Endothelial cell of umbilical vein (primary cell): ENCODE results near the gene TMEFF1. TPM values are rescaled to one million over a fixed set of nuclear protein-coding genes. Genes with fewer than 3 reads are reported as not detected.

Experiments
- BruUV-seq: library from RNA; stranded (reverse); fragments of 400-500 nt; replicated peaks from 2 replicates; lab custom pipeline; 2021; lab: Mats Ljungman, UMichigan
- CTCF ChIA-PET: fragments of 300-600, 350-600 bp; sonication (Branson Sonifier 250); formaldehyde crosslinking; loops from one replicate; lab custom pipeline; 2021; ENCODE audit warnings: antibody characterized with exemption, inconsistent platforms; lab: Charles Lee
- POLR2A ChIA-PET: fragments of 300-600, 350-600 bp; sonication (Branson Sonifier 250); formaldehyde crosslinking; loops from one replicate; lab custom pipeline; 2021; ENCODE audit warnings: antibody characterized with exemption, inconsistent platforms; lab: Charles Lee
- DNase-seq: peaks from one replicate; pipeline ENCODE4 v3.0.0-alpha.2; 2011; ENCODE audit warnings: low read depth, low spot score
- FAIRE-seq: peaks from 2 replicates; lab custom pipeline; 2011; peaks lifted over from hg19 to GRCh38; lab: Jason Lieb, UNC
- H2AFZ ChIP-seq: 2 replicates; pipeline ENCODE4 v1.6.0; 2012; ENCODE audit warnings: low read depth, low read length, control low read depth, inconsistent platforms
- H3K27ac ChIP-seq: 2 replicates; pipeline ENCODE4 v1.5.1; 2011; ENCODE audit warnings: low read depth, mild to moderate bottlenecking, control low read depth, low read length, moderate library complexity; ENCODE audit not compliant: insufficient read depth
- H3K27me3 ChIP-seq, 2 experiments: 2 replicates each; pipeline versions ENCODE4 v1.6.0 to v1.6.1; 2011; ENCODE audit warnings: low read length in 2 of 2, mixed read lengths in 1 of 2; ENCODE audit not compliant: control insufficient read depth in 2 of 2, insufficient read depth in 2 of 2
- H3K36me3 ChIP-seq, 2 experiments: 2 replicates in 1 of 2; 3 replicates in 1 of 2; pipeline ENCODE4 v1.5.1; 2011; ENCODE audit warnings: low read length in 2 of 2, mild to moderate bottlenecking in 1 of 2, moderate library complexity in 1 of 2; ENCODE audit not compliant: control insufficient read depth in 2 of 2, insufficient read depth in 2 of 2; ENCODE audit errors: extremely low read depth in 1 of 2
- H3K4me1 ChIP-seq: 3 replicates; pipeline ENCODE4 v1.5.1; 2011; ENCODE audit warnings: mild to moderate bottlenecking, low read length; ENCODE audit not compliant: control insufficient read depth, insufficient read depth; ENCODE audit errors: extremely low read depth
- H3K4me2 ChIP-seq: 2 replicates; pipeline ENCODE4 v1.6.1; 2011; ENCODE audit warnings: low read length, control low read depth, mixed read lengths; ENCODE audit not compliant: insufficient read depth
- H3K4me3 ChIP-seq, 3 experiments: fragments of 200-600 bp in 1 of 3; sonication (generic), shearing (Covaris generic) in 1 of 3; replicated peaks in 1 of 3; 2 replicates each; pipeline ENCODE4 v1.5.1; 2011 to 2016; ENCODE audit warnings: control low read depth in 3 of 3, low read length in 3 of 3, mild to moderate bottlenecking in 2 of 3, inconsistent platforms in 1 of 3, low read depth in 1 of 3, moderate library complexity in 1 of 3; ENCODE audit not compliant: insufficient read depth in 1 of 3
- H3K79me2 ChIP-seq: 2 replicates; pipeline ENCODE4 v1.6.0; 2012; ENCODE audit warnings: low read length, inconsistent platforms; ENCODE audit not compliant: control insufficient read depth, insufficient read depth
- H3K9ac ChIP-seq: replicated peaks from 2 replicates; pipeline ENCODE3; 2011; ENCODE audit warnings: low read length, control low read depth; ENCODE audit not compliant: insufficient read depth; ENCODE audit errors: extremely low read depth
- H3K9me1 ChIP-seq: replicated peaks from 3 replicates; pipeline ENCODE4 v1.6.0; 2011; ENCODE audit warnings: mild to moderate bottlenecking, low read length; ENCODE audit not compliant: control insufficient read depth, insufficient read depth; ENCODE audit errors: extremely low read depth
- H3K9me3 ChIP-seq: replicated peaks from 2 replicates; pipeline ENCODE4 v1.5.1; 2012; ENCODE audit warnings: low read length, inconsistent platforms; ENCODE audit not compliant: control insufficient read depth, insufficient read depth
- H4K20me1 ChIP-seq: replicated peaks from 2 replicates; pipeline ENCODE3; 2011; ENCODE audit warnings: mild to moderate bottlenecking, low read length; ENCODE audit not compliant: control insufficient read depth, insufficient read depth; ENCODE audit errors: extremely low read depth
- CTCF ChIP-seq, 2 donors: IDR thresholded peaks; 1 replicate in 1 of 2; 2 replicates in 1 of 2; pipeline ENCODE4 v1.5.1; 2011; ENCODE audit warnings: low read length in 2 of 2, mild to moderate bottlenecking in 2 of 2, moderate library complexity in 2 of 2, control low read depth in 1 of 2, inconsistent platforms in 1 of 2, low read depth in 1 of 2; ENCODE audit not compliant: insufficient read depth in 1 of 2; ENCODE audit errors: extremely low read depth in 1 of 2
- EZH2 ChIP-seq: IDR thresholded peaks from 2 replicates; pipeline ENCODE4 v1.6.1; 2012; ENCODE audit warnings: borderline replicate concordance, low read depth, mild to moderate bottlenecking, moderate library complexity, low read length, inconsistent platforms; ENCODE audit not compliant: severe bottlenecking
- FOS ChIP-seq: IDR thresholded peaks from 2 replicates; pipeline ENCODE4 v1.6.1; 2011; ENCODE audit warnings: mild to moderate bottlenecking, low read length, moderate library complexity, borderline replicate concordance; ENCODE audit not compliant: insufficient read depth
- GATA2 ChIP-seq: IDR thresholded peaks from 2 replicates; pipeline ENCODE4 v1.7.0; 2011; ENCODE audit warnings: low read depth, mild to moderate bottlenecking, moderate library complexity, mixed read lengths, low read length; ENCODE audit not compliant: insufficient read length, insufficient read depth
- JUN ChIP-seq: IDR thresholded peaks from 2 replicates; pipeline ENCODE4 v1.6.1; 2011; ENCODE audit warnings: borderline replicate concordance, low read depth; ENCODE audit not compliant: insufficient read length, insufficient read depth
- MYC ChIP-seq: IDR thresholded peaks from one replicate; pipeline ENCODE4 v1.6.1; 2011; ENCODE audit warnings: mild to moderate bottlenecking, low read depth, low read length
- POLR2A ChIP-seq: IDR thresholded peaks from 2 replicates; pipeline ENCODE4 v1.6.1; 2012; ENCODE audit warnings: low read depth, mild to moderate bottlenecking, control low read depth, low read length
- POLR2AphosphoS5 ChIP-seq: IDR thresholded peaks from 2 replicates; pipeline ENCODE4 v1.6.1; 2012; ENCODE audit warnings: low read depth, mild to moderate bottlenecking, control low read depth, low read length, moderate library complexity; ENCODE audit not compliant: insufficient read depth
- dilution Hi-C: fragments of 300-500 bp; cut with MboI; formaldehyde crosslinking; loops from one replicate; pipeline ENCODE4 v1.15.0; 2019; ENCODE audit warnings: low sequenced_read_pairs; ENCODE audit not compliant: extremely low pct_ligation_motif_present
- intact Hi-C: fragments of 100-400 bp; cut with micrococcal nuclease; formaldehyde crosslinking; loops from one replicate; pipeline ENCODE4 v1.10.0; 2022
- polyA plus RNA-seq, 4 experiments: library from polyadenylated mRNA; depleted of rRNA in 3 of 4; stranded (reverse) in 3 of 4; unstranded in 1 of 4; fragments of >200 nt; gene quantifications; 2 replicates each; pipeline versions ENCODE4 v1.2.1 to v1.2.3, GENCODE V29; 2011 to 2012; ENCODE audit warnings: missing spikeins in 1 of 4
- total RNA-seq: library from RNA; stranded (reverse); gene quantifications from 2 replicates; pipeline ENCODE4 v1.2.3, GENCODE V29; 2021
- TF ChIP-seq, protein P1 (sequence below): IDR thresholded peaks from 2 replicates; pipeline ENCODE4 v1.6.1; 2011; ENCODE audit not compliant: insufficient read depth, insufficient read length

TMEFF1 gene
- total and polyA plus RNA-seq, 2 donors (not counting 3 experiments of a cell fraction or from before 2014, with no cell fraction given): 3.0 to 14.6 TPM

- no peak overlapping the region for H3K27ac ChIP-seq
- no peaks in the 10 kb centered on the region for H4K20me1 ChIP-seq
- ChIA-PET POLR2A (no interaction called here), CTCF (interaction anchor here (1.0 to 1.7 kb wide), 3 partner anchors 10 to 142 kb away, joined by 3 to 4 read pairs (median 3); no protein-coding TSS in a partner anchor)
- H3K27me3 ChIP-seq: no peaks in the 10 kb centered on the region
- intact Hi-C loops (no loop called here), dilution Hi-C loops (no loop called here)
- H3K36me3 ChIP-seq: no peaks in the 10 kb centered on the region
- no peak overlapping the region for H3K9ac ChIP-seq
- H3K9me1 ChIP-seq: no peaks in the 10 kb centered on the region
- H3K4me3 ChIP-seq: no peak overlapping the region
- no peaks in the 10 kb centered on the region for H3K4me1 ChIP-seq
- BruUV-seq: no TSS peak
- TF ChIP-seq, protein P1, sequence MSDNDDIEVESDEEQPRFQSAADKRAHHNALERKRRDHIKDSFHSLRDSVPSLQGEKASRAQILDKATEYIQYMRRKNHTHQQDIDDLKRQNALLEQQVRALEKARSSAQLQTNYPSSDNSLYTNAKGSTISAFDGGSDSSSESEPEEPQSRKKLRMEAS: no peak
- TF ChIP-seq JUN (no peak), GATA2 (no peak), POLR2A (no peak), MYC (no peak), CTCF (IDR thresholded peaks at IDR 0.05; ENCODE audit: extremely low read depth in 1 of 2, insufficient read depth in 1 of 2, low read depth in 1 of 2, low read length in 2 of 2) (no peak), POLR2AphosphoS5 (no peak), EZH2 (no peak), FOS (no peak)
- no peak overlapping the region for H3K4me2 ChIP-seq
- H3K9me3 ChIP-seq: no peaks in the 10 kb centered on the region
- DNase-seq: no peak
- FAIRE-seq: no peak
- H3K79me2 ChIP-seq: no peaks in the 10 kb centered on the region
- H2AFZ ChIP-seq: no peak overlapping the region
Observed at GRCh38 chr9:100466171-100466828, 6.6 kb upstream of the TMEFF1 start.
